CD4-positive, alpha-beta memory T cell (primary cell): Measurements from ENCODE around the gene SLC30A1. TPM values are rescaled to one million over a fixed set of nuclear protein-coding genes. Genes with fewer than 3 reads are reported as not detected.

Experiments used
- CTCF ChIA-PET: fragments of 350-600 bp; sonication (Branson Sonifier 250); formaldehyde crosslinking; loops from one replicate; lab custom pipeline; 2021; ENCODE audit warnings: inconsistent platforms; ENCODE audit not compliant: partially characterized antibody; lab: Charles Lee
- POLR2A ChIA-PET: fragments of 350-600 bp; sonication (Branson Sonifier 250); formaldehyde crosslinking; loops from one replicate; lab custom pipeline; 2021; ENCODE audit not compliant: partially characterized antibody; lab: Charles Lee
- DNase-seq, 5 donors: peaks; one replicate each; pipeline versions ENCODE4 v3.0.0 to v3.0.0-alpha.2; 2020 to 2022; ENCODE audit warnings: mixed read lengths in 1 of 5
- H3K27ac ChIP-seq: one replicate; pipeline ENCODE4 v1.7.0; 2013; ENCODE audit warnings: low read depth, low read length
- H3K27me3 ChIP-seq: 2 replicates; pipeline ENCODE4 v1.7.0; 2013; ENCODE audit warnings: mild to moderate bottlenecking, low read length, moderate library complexity; ENCODE audit not compliant: insufficient read depth
- H3K36me3 ChIP-seq: 2 replicates; pipeline ENCODE4 v1.7.0; 2013; ENCODE audit warnings: mild to moderate bottlenecking, low read length, moderate library complexity; ENCODE audit not compliant: insufficient read depth
- H3K4me1 ChIP-seq: 2 replicates; pipeline ENCODE4 v1.7.0; 2013; ENCODE audit warnings: mild to moderate bottlenecking, low read length, moderate library complexity; ENCODE audit not compliant: insufficient read depth
- H3K4me3 ChIP-seq, 2 donors: one replicate each; pipeline ENCODE4 v1.7.0; 2013; ENCODE audit warnings: low read length in 2 of 2, mild to moderate bottlenecking in 1 of 2
- H3K9me3 ChIP-seq, 2 donors: one replicate each; pipeline ENCODE4 v1.7.0; 2013; ENCODE audit warnings: low read length in 2 of 2, control low read depth in 1 of 2; ENCODE audit not compliant: control insufficient read depth in 1 of 2
- H3K27ac Mint-ChIP-seq, 7 donors: one replicate each; pipeline ENCODE4 v1.8.0; 2020 to 2021; ENCODE audit warnings: mixed read lengths in 7 of 7, mild to moderate bottlenecking in 6 of 7, inconsistent platforms in 3 of 7, moderate library complexity in 3 of 7
- H3K27me3 Mint-ChIP-seq, 2 donors: one replicate each; pipeline ENCODE4 v1.8.0; 2020 to 2021; ENCODE audit warnings: mixed read lengths in 2 of 2
- H3K36me3 Mint-ChIP-seq, 2 donors: one replicate each; pipeline ENCODE4 v1.8.0; 2020 to 2021; ENCODE audit warnings: mixed read lengths in 2 of 2, inconsistent platforms in 1 of 2, mild to moderate bottlenecking in 1 of 2
- H3K4me1 Mint-ChIP-seq, 4 donors: one replicate each; pipeline ENCODE4 v1.8.0; 2020 to 2021; ENCODE audit warnings: mixed read lengths in 4 of 4, mild to moderate bottlenecking in 1 of 4
- H3K4me3 Mint-ChIP-seq, 8 donors: one replicate each; pipeline ENCODE4 v1.8.0; 2020 to 2021; ENCODE audit warnings: mixed read lengths in 8 of 8, mild to moderate bottlenecking in 7 of 8, moderate library complexity in 6 of 8, inconsistent platforms in 3 of 8
- H3K9me3 Mint-ChIP-seq, 8 donors: one replicate each; pipeline ENCODE4 v1.8.0; 2020 to 2021; ENCODE audit warnings: mixed read lengths in 8 of 8, mild to moderate bottlenecking in 5 of 8, inconsistent platforms in 3 of 8, moderate library complexity in 1 of 8
- intact Hi-C: fragments of 100-400 bp; cut with micrococcal nuclease; formaldehyde crosslinking; loops from one replicate; pipeline ENCODE4 v1.15.1; 2023
- polyA plus RNA-seq, 2 donors: library from polyadenylated mRNA; unstranded; fragments of 300-500 nt; fragmentation: Illumina TruSeq; gene quantifications; one replicate each; pipeline ENCODE4 v1.2.3, GENCODE V29; 2021
- total RNA-seq, 2 experiments: library from RNA; stranded (reverse); gene quantifications; one replicate each; pipeline ENCODE4 v1.2.3, GENCODE V29; 2021

The SLC30A1 gene
- total and polyA plus RNA-seq, 4 experiments from 2014 or later, result 2.5 to 10.6 (median 6.3) TPM

- peaks cover 1 to 2% of the 10 kb centered on the region in 2 donors for H3K27me3 Mint-ChIP-seq
- H3K4me3 Mint-ChIP-seq, result no peak overlapping the region
- H3K27ac ChIP-seq, result no peak overlapping the region
- H3K9me3 ChIP-seq, result no peaks in the 10 kb centered on the region
- intact Hi-C loops, result no loop called here
- H3K4me3 ChIP-seq, result no peak overlapping the region
- no peak for DNase-seq
- H3K27ac Mint-ChIP-seq, result no peak overlapping the region
- H3K4me1 Mint-ChIP-seq, result peaks cover 8 to 28% (median 11%) of the 10 kb centered on the region in 4 donors
- peaks cover 18% of the 10 kb centered on the region for H3K4me1 ChIP-seq
- no peaks in the 10 kb centered on the region for H3K36me3 Mint-ChIP-seq
- H3K9me3 Mint-ChIP-seq, result peaks cover 0 to 4% (median 0%) of the 10 kb centered on the region in 8 donors
- ChIA-PET CTCF (interaction anchor here (1.2 kb wide), 1 partner anchor 25 kb away, joined by 3 read pairs; the partner anchor contains the start of gene SLC30A1), POLR2A (no interaction called here)
- H3K27me3 ChIP-seq, result no peaks in the 10 kb centered on the region
- no peaks in the 10 kb centered on the region for H3K36me3 ChIP-seq
Measured at GRCh38 chr1:211603713-211604112, 24.8 kb upstream of the SLC30A1 start.

- Mint-ChIP-seq H3K4me1 (peaks cover 8 to 28% (median 11%) of the 10 kb centered on the region in 4 donors), H3K27me3 (peaks cover 1 to 2% of the 10 kb centered on the region in 2 donors), H3K9me3 (peaks cover 0 to 4% (median 0%) of the 10 kb centered on the region in 8 donors), H3K36me3 (no peaks in the 10 kb centered on the region), H3K4me3 (no peak overlapping the region), H3K27ac (no peak overlapping the region)
- H3K4me1 ChIP-seq, result peaks cover 18% of the 10 kb centered on the region
- no peaks in the 10 kb centered on the region for H3K27me3 ChIP-seq
- no peak for DNase-seq
- no peak overlapping the region for H3K27ac ChIP-seq
- intact Hi-C loops, result no loop called here
- no peak overlapping the region for H3K4me3 ChIP-seq
- CTCF ChIA-PET, result interaction anchor here (0.6 to 1.2 kb wide), 2 partner anchors 20 to 24 kb away, joined by 3 read pairs; partner anchors contain the start of gene SLC30A1
- no peaks in the 10 kb centered on the region for H3K36me3 ChIP-seq
- POLR2A ChIA-PET, result interaction anchor here (0.6 kb wide), 1 partner anchor 159 kb away, joined by 3 read pairs; no protein-coding TSS in a partner anchor
- H3K9me3 ChIP-seq, result no peaks in the 10 kb centered on the region
Measured at GRCh38 chr1:211603191-211603701, 24.3 kb upstream of the SLC30A1 start.

GRCh38 chr1:211601982-211602670 lies 23.2 kb upstream of the SLC30A1 start:
- no peak for DNase-seq
- Mint-ChIP-seq H3K4me3 (no peak overlapping the region), H3K36me3 (no peaks in the 10 kb centered on the region), H3K27ac (no peak overlapping the region), H3K27me3 (peaks cover 1 to 2% of the 10 kb centered on the region in 2 donors), H3K9me3 (no peaks in the 10 kb centered on the region), H3K4me1 (peaks cover 8 to 28% (median 12%) of the 10 kb centered on the region in 4 donors)
- Histone ChIP-seq H3K4me1 (peaks cover 23% of the 10 kb centered on the region), H3K36me3 (no peaks in the 10 kb centered on the region), H3K27ac (no peak overlapping the region), H3K9me3 (no peaks in the 10 kb centered on the region), H3K4me3 (no peak overlapping the region), H3K27me3 (no peaks in the 10 kb centered on the region)
- CTCF ChIA-PET, result no interaction called here
- POLR2A ChIA-PET, result no interaction called here
- intact Hi-C loops, result no loop called here

- no peaks in the 10 kb centered on the region for H3K36me3 ChIP-seq
- no peak overlapping the region for H3K4me3 ChIP-seq
- peaks cover 16% of the 10 kb centered on the region for H3K4me1 ChIP-seq
- ChIA-PET POLR2A (no interaction called here), CTCF (no interaction called here)
- intact Hi-C loops, result no loop called here
- H3K27ac ChIP-seq, result no peak overlapping the region
- H3K36me3 Mint-ChIP-seq, result no peaks in the 10 kb centered on the region
- H3K27me3 Mint-ChIP-seq, result peaks cover 1 to 2% of the 10 kb centered on the region in 2 donors
- no peaks in the 10 kb centered on the region for H3K9me3 Mint-ChIP-seq
- no peaks in the 10 kb centered on the region for H3K9me3 ChIP-seq
- DNase-seq, result no peak
- H3K4me1 Mint-ChIP-seq, result peaks cover 4 to 19% (median 6%) of the 10 kb centered on the region in 4 donors
- H3K27ac Mint-ChIP-seq, result peak overlapping the region in 1 of 7 donors; percentile 5
- no peaks in the 10 kb centered on the region for H3K27me3 ChIP-seq
- H3K4me3 Mint-ChIP-seq, result no peak overlapping the region
Measured at GRCh38 chr1:211601159-211601558, 22.2 kb upstream of the SLC30A1 start.

GRCh38 chr1:211599250-211599649 lies 20.3 kb upstream of the SLC30A1 start:
- Histone ChIP-seq H3K27me3 (no peaks in the 10 kb centered on the region), H3K4me3 (no peak overlapping the region), H3K9me3 (no peaks in the 10 kb centered on the region), H3K4me1 (peaks cover 9% of the 10 kb centered on the region), H3K27ac (no peak overlapping the region), H3K36me3 (no peaks in the 10 kb centered on the region)
- Mint-ChIP-seq H3K36me3 (no peaks in the 10 kb centered on the region), H3K9me3 (no peaks in the 10 kb centered on the region), H3K27me3 (peaks cover 0 to 1% of the 10 kb centered on the region in 2 donors), H3K4me1 (peaks cover 4 to 11% (median 5%) of the 10 kb centered on the region in 4 donors), H3K4me3 (no peak overlapping the region), H3K27ac (no peak overlapping the region)
- CTCF ChIA-PET, result no interaction called here
- no peak for DNase-seq
- intact Hi-C loops, result no loop called here
- POLR2A ChIA-PET, result no interaction called here

- H3K27ac ChIP-seq, result no peak overlapping the region
- ChIA-PET CTCF (no interaction called here), POLR2A (no interaction called here)
- Mint-ChIP-seq H3K4me3 (no peak overlapping the region), H3K27me3 (peaks cover 0 to 1% of the 10 kb centered on the region in 2 donors), H3K27ac (peak overlapping the region in 2 of 7 donors; percentile 33 to 52), H3K4me1 (peaks cover 4 to 11% (median 5%) of the 10 kb centered on the region in 4 donors), H3K9me3 (no peaks in the 10 kb centered on the region), H3K36me3 (no peaks in the 10 kb centered on the region)
- H3K4me1 ChIP-seq, result peaks cover 9% of the 10 kb centered on the region
- intact Hi-C loops, result no loop called here
- no peaks in the 10 kb centered on the region for H3K36me3 ChIP-seq
- no peak for DNase-seq
- H3K9me3 ChIP-seq, result no peaks in the 10 kb centered on the region
- no peak overlapping the region for H3K4me3 ChIP-seq
- no peaks in the 10 kb centered on the region for H3K27me3 ChIP-seq
Measured at GRCh38 chr1:211598514-211598913, 19.6 kb upstream of the SLC30A1 start.

GRCh38 chr1:211596418-211597181 lies 17.6 kb upstream of the SLC30A1 start:
- POLR2A ChIA-PET, result no interaction called here
- no peak overlapping the region for H3K4me3 Mint-ChIP-seq

More at GRCh38 chr1:211596418-211597181, 17.6 kb upstream of the SLC30A1 start:
- Mint-ChIP-seq H3K9me3 (no peaks in the 10 kb centered on the region), H3K27me3 (peaks cover 2 to 6% of the 10 kb centered on the region in 2 donors), H3K4me1 (peaks cover 4 to 11% (median 5%) of the 10 kb centered on the region in 4 donors), H3K36me3 (no peaks in the 10 kb centered on the region), H3K27ac (peak overlapping the region in 1 of 7 donors; percentile 62)
- no peak for DNase-seq
- Histone ChIP-seq H3K9me3 (no peaks in the 10 kb centered on the region), H3K4me3 (no peak overlapping the region), H3K36me3 (no peaks in the 10 kb centered on the region), H3K4me1 (peaks cover 9% of the 10 kb centered on the region), H3K27me3 (no peaks in the 10 kb centered on the region), H3K27ac (no peak overlapping the region)
- intact Hi-C loops, result no loop called here
- CTCF ChIA-PET, result interaction anchor here (0.7 kb wide), 1 partner anchor 506 kb away, joined by 3 read pairs; no protein-coding TSS in a partner anchor
